Fibroblast of the aortic adventitia (primary cell): ENCODE results near the gene NATD1. TPM values are rescaled to one million over a fixed set of nuclear protein-coding genes. Genes with fewer than 3 reads are reported as not detected.
A peak's percentile ranks its signal among the peaks of the same experiment; 100 is the strongest.

Experiments
- DNase-seq: peaks from one replicate; pipeline ENCODE4 v3.0.0-alpha.2; 2010; ENCODE audit warnings: low read depth
- H3K4me3 ChIP-seq: 2 replicates; pipeline ENCODE4 v1.5.1; 2011; ENCODE audit warnings: low read depth, mild to moderate bottlenecking, control low read depth, low read length, moderate library complexity
- total RNA-seq: library from RNA; depleted of rRNA; stranded (reverse); fragments of >200 nt; gene quantifications from 2 replicates; pipeline ENCODE4 v1.2.3, GENCODE V29; 2012; ENCODE audit warnings: low replicate concordance
- TF ChIP-seq, protein P1 (sequence below): IDR thresholded peaks from 2 replicates; pipeline ENCODE4 v1.5.1; 2011; ENCODE audit warnings: mild to moderate bottlenecking, low read length, control low read depth, inconsistent platforms; ENCODE audit not compliant: insufficient read depth

NATD1 gene
- total RNA-seq, 1 donor, result 3.1 TPM

DNA sequence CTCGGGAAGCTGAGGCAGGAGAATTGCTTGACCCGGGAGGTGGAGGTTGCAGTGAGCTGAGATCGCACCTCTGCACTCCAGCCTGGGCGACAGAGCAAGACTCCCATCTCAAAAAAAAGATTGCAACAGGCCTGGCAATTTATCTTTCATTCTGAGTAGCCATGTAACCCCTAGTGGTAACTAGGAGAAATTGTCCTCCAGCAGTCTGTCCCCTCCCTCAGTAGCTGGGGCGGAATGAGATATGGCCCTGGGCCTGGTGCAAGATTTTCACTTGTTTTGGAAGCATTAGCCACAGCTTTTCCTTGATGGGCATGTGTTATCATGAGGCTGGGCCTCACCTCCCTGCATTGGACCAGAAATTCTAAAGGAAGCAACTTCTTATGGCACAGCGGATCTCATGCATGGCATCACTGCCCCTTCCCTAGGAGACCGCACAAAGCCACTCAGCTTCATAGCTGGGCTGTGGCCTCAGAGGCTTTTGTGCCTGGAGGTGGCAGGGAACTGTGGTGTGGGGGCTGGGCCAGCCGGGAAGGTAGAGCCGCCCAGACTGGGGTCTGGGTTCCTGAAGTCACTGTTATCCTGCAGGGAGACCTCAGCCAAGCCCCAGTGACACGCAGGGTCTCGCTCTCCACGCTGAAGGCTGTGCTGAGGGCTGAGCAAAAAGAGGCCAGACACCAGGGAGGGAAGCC lies 13.4 kb downstream of the NATD1 start:
- TF ChIP-seq, protein P1, sequence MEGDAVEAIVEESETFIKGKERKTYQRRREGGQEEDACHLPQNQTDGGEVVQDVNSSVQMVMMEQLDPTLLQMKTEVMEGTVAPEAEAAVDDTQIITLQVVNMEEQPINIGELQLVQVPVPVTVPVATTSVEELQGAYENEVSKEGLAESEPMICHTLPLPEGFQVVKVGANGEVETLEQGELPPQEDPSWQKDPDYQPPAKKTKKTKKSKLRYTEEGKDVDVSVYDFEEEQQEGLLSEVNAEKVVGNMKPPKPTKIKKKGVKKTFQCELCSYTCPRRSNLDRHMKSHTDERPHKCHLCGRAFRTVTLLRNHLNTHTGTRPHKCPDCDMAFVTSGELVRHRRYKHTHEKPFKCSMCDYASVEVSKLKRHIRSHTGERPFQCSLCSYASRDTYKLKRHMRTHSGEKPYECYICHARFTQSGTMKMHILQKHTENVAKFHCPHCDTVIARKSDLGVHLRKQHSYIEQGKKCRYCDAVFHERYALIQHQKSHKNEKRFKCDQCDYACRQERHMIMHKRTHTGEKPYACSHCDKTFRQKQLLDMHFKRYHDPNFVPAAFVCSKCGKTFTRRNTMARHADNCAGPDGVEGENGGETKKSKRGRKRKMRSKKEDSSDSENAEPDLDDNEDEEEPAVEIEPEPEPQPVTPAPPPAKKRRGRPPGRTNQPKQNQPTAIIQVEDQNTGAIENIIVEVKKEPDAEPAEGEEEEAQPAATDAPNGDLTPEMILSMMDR, result peak; percentile 62
- no peak overlapping the region for H3K4me3 ChIP-seq
- DNase-seq, result peak; percentile 47

DNA sequence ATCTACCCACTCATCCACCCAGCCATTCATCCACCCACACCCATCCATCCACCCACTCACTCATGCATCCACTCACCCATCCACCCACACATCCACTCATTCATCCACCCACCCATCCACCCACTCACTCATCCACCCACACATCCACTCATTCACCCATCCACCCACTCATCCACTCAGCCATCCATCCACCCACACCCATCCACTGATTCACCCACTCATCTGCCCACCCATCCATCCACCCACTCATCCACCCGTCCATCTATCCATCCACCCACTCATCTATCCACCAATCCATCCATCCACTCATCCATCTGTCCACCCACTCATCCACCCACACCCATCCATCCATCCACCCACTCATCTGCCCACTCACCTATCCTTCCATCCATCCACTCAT lies 17.3 kb downstream of the NATD1 start:
- H3K4me3 ChIP-seq, result no peak overlapping the region
- TF ChIP-seq, protein P1, result no peak

DNA sequence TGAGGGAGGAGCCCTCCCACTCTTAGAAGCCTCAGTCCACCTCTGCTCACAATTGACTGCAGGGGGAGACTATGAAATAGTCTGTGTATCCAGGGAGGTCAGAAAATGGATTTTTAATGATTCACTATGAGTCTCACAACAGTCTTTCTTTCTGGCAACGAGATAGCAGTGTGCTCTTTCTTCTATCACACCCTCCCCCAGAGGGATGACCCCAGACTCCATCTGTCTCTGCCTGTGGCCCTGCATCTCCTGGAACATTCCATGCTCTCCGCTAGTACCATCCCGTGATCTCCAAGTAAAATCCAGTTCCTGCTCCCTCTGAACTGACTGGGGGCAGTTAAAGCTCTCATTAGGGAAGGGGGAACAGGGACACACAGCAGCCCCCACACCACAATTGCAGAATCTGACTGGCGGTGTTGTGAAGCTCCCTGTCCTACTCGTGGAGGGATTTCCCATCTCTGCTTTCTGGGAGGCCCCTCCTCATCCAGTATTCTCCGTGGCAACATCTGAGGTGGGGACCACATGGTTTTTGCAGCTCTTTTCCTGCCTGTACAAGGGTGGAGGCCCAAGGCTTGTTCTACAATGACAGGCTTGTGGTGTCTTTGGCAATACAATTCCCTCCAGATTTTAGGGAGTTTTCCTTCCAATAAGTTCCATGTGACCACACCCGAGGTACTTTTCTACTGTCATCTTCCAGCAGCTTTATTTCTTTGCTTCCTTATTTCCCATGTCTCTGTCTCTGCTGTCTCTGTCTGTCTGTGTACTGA lies 19.4 kb downstream of the NATD1 start:
- TF ChIP-seq, protein P1, result no peak
- peak; percentile 48 for DNase-seq

More for the DNA sequence above, 17.3 kb downstream of the NATD1 start:
- DNase-seq, result no peak

DNA sequence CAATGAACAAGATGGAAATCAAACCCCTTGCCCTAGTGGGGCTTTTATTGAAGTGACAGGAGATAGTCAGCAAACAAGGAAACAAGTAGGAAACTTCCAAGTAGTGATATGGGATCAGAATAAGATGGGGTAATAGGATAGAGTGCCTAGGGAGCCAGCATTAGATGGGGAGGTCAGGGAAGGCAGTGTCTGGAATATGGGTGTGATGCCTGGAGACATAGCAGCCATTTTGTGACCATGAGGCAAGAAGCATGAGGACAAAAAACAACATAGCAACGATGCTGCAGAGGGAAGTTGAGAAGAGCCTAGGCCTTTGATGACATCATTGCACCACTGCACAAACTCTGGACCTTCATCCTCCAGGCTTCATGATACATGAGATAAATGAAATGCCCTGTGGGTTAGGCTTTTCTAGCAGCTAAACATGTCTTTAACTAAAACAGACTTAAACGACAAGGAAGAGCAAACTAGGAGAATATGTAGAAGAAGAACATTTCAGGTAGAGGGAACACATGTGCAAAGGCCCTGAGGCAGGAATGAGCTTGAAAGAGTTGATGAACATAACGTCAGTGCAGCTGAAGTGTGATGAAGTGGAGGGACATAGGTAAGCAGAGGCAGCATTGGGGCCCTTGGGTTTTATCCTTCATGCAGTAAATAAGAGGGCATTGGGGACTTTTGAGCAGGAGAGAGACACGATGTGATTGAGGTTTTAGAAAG lies 21.0 kb downstream of the NATD1 start:
- DNase-seq, result no peak
- TF ChIP-seq, protein P1, result no peak
- H3K4me3 ChIP-seq, result no peak overlapping the region

More for the DNA sequence above, 19.4 kb downstream of the NATD1 start:
- no peak overlapping the region for H3K4me3 ChIP-seq

DNA sequence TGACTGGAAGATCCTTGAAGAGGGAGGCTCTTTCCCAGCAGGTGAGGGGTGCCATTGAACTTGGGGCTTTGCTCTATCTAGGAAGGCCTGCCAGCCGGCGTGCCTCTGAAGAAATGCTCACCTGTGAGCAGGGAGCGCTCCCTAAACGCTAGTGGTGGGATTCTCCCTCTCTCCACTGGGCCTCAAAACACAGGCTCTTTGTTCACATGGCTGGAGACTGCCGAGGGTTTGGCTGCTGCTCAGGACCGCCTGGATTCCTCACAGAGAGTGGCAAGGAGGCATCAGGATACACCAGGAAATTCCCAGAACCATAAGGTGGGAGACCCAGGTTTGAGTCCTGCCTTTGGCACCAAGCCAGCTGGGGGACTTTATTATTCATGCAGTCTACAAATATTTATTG lies 21.7 kb downstream of the NATD1 start:
- TF ChIP-seq, protein P1, result no peak
- no peak overlapping the region for H3K4me3 ChIP-seq
- DNase-seq, result no peak

DNA sequence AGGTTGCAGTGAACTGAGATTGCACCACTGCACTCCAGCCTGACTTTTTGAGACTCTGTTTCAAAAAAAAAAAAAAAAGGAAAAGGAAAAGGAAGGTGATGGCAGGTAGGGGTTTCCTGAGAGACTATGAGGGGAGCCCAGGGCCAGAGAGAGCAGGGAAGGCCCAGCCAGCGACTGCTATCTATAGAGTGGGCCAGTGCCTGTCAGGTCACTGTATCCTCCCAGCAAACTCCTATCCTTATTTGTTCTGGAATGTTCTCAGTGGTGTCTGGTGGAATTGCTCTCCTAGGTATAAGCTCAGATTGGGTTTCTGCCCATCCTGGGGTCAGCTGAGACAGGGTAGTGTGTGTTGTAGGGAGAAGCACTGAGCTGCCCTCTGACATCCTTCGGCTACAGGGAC lies 24.4 kb downstream of the NATD1 start:
- no peak overlapping the region for H3K4me3 ChIP-seq
- no peak for DNase-seq
- TF ChIP-seq, protein P1, result no peak
